OCI-LY1 (cell line): ENCODE measurements around the gene ALPK1.

Source experiments
- H2AFZ ChIP-seq: fragments of 200-600 bp; sonication (generic), shearing (Covaris generic); 2 replicates; pipeline ENCODE4 v1.6.0; 2014; ENCODE audit warnings: antibody characterized with exemption, mild to moderate bottlenecking, low read length
- H3F3A ChIP-seq: fragments of 200-600 bp; sonication (generic), shearing (Covaris generic); 2 replicates; pipeline ENCODE4 v1.6.0; 2014; ENCODE audit warnings: mild to moderate bottlenecking, antibody characterized with exemption, low read length, moderate library complexity; ENCODE audit not compliant: insufficient read depth
- H3K27ac ChIP-seq: fragments of 200-600 bp; sonication (generic); 2 replicates; pipeline ENCODE4 v1.5.1; 2014; ENCODE audit warnings: low read length, mixed run types, mild to moderate bottlenecking, low read depth; ENCODE audit not compliant: poor library complexity, severe bottlenecking
- H3K27me3 ChIP-seq: fragments of 200-600 bp; sonication (generic); 2 replicates; pipeline ENCODE4 v1.6.0; 2014; ENCODE audit warnings: antibody characterized with exemption, mild to moderate bottlenecking, low read length, moderate library complexity; ENCODE audit not compliant: insufficient read depth
- H3K36me3 ChIP-seq: fragments of 200-600 bp; sonication (generic); 2 replicates; pipeline ENCODE4 v1.6.1; 2014; ENCODE audit warnings: mild to moderate bottlenecking, antibody characterized with exemption, low read length, moderate library complexity, mixed read lengths; ENCODE audit not compliant: insufficient read depth
- H3K4me1 ChIP-seq: fragments of 200-600 bp; sonication (generic); 2 replicates; pipeline ENCODE4 v1.5.1; 2014; ENCODE audit warnings: mild to moderate bottlenecking, low read length, moderate library complexity; ENCODE audit not compliant: insufficient read depth, severe bottlenecking
- H3K4me2 ChIP-seq: fragments of 200-600 bp; sonication (generic), shearing (Covaris generic); 2 replicates; pipeline ENCODE4 v1.6.1; 2014; ENCODE audit warnings: low read length
- H3K4me3 ChIP-seq: fragments of 200-600 bp; sonication (generic); 2 replicates; pipeline ENCODE4 v1.5.1; 2014; ENCODE audit warnings: low read length, low read depth, mild to moderate bottlenecking, mixed read lengths; ENCODE audit not compliant: poor library complexity, severe bottlenecking
- H3K79me2 ChIP-seq: fragments of 200-600 bp; shearing (Covaris generic); 2 replicates; pipeline ENCODE4 v1.6.1; 2016; ENCODE audit warnings: mixed run types, low read length, mixed read lengths; ENCODE audit not compliant: insufficient read depth
- H3K9ac ChIP-seq: fragments of 200-600 bp; sonication (generic), shearing (Covaris generic); 2 replicates; pipeline ENCODE4 v1.6.1; 2014; ENCODE audit warnings: mild to moderate bottlenecking, low read length, mixed read lengths
- H3K9me2 ChIP-seq: fragments of 200-600 bp; sonication (generic), shearing (Covaris generic); 2 replicates; pipeline ENCODE4 v1.6.1; 2014; ENCODE audit warnings: low read depth, mild to moderate bottlenecking, low read length, mixed read lengths
- H3K9me3 ChIP-seq: fragments of 200-600 bp; shearing (Covaris generic); 2 replicates; pipeline ENCODE4 v1.6.1; 2014; ENCODE audit warnings: low read length, mixed read lengths
- H4K20me1 ChIP-seq: fragments of 200-600 bp; sonication (generic), shearing (Covaris generic); 2 replicates; pipeline ENCODE4 v1.6.0; 2016; ENCODE audit warnings: mild to moderate bottlenecking, low read length; ENCODE audit not compliant: insufficient read depth
- EZH2 ChIP-seq: fragments of 200-600 bp; sonication (generic), shearing (Covaris generic); IDR thresholded peaks from 2 replicates; pipeline ENCODE4 v1.8.0; 2017; ENCODE audit warnings: borderline replicate concordance, mixed run types, mild to moderate bottlenecking, antibody characterized with exemption, low read length, moderate library complexity, mixed read lengths
- TF ChIP-seq, protein P1 (sequence below): fragments of 200-600 bp; sonication (generic), shearing (Covaris generic); IDR thresholded peaks from 2 replicates; pipeline ENCODE4 v1.5.1; 2017; ENCODE audit warnings: mild to moderate bottlenecking, antibody characterized with exemption, low read length, moderate library complexity, mixed read lengths

Gene ALPK1

DNA sequence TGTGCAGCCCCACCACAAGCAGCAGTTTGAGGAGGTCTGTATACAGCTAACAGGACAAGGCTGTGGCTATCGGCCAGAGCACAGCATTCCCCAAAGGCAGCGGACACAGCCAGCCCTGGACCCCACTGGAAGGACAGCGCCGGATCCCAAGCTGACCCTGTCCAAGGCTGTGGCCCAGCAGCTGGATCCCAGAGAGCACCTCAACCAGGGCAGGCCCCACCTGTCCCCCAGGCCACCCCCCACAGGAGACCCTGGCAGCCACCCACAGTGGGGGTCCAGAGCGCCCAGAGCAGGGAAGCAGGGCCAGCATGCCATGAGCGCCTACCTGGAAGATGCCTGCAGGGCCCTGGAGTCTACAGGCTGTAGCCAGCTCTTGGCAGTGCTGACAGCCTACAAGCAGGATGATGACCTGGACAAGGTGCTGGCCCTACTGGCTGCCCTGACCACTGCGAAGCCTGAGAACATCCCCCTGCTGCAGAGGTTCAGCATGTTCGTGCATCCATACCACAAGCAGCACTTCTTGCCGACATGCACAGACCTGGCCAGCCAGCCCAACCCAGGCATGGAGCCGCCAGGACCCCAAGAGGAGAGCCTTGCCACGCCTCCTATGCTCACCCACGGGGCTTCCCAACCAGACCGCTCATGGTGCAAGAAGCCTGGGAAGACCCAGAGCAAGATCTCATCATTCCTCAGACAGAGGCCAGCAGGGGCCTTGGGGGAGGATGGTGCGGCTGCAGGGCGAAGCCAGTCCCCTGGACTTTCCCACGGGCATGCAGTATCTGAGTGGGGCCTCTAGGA, 62.0 kb downstream of the ALPK1 start:
- no peak overlapping the region for H3K4me3 ChIP-seq
- no peak overlapping the region for H3K4me2 ChIP-seq
- H3K4me1 ChIP-seq, result peaks cover 9% of the 10 kb centered on the region
- H3F3A ChIP-seq, result no peaks in the 10 kb centered on the region
- no peaks in the 10 kb centered on the region for H3K9me3 ChIP-seq
- H3K9ac ChIP-seq, result no peak overlapping the region
- no peaks in the 10 kb centered on the region for H4K20me1 ChIP-seq
- no peaks in the 10 kb centered on the region for H3K36me3 ChIP-seq
- H2AFZ ChIP-seq, result no peak overlapping the region
- no peaks in the 10 kb centered on the region for H3K9me2 ChIP-seq
- no peaks in the 10 kb centered on the region for H3K79me2 ChIP-seq
- TF ChIP-seq EZH2, result no peak
- TF ChIP-seq, protein P1, sequence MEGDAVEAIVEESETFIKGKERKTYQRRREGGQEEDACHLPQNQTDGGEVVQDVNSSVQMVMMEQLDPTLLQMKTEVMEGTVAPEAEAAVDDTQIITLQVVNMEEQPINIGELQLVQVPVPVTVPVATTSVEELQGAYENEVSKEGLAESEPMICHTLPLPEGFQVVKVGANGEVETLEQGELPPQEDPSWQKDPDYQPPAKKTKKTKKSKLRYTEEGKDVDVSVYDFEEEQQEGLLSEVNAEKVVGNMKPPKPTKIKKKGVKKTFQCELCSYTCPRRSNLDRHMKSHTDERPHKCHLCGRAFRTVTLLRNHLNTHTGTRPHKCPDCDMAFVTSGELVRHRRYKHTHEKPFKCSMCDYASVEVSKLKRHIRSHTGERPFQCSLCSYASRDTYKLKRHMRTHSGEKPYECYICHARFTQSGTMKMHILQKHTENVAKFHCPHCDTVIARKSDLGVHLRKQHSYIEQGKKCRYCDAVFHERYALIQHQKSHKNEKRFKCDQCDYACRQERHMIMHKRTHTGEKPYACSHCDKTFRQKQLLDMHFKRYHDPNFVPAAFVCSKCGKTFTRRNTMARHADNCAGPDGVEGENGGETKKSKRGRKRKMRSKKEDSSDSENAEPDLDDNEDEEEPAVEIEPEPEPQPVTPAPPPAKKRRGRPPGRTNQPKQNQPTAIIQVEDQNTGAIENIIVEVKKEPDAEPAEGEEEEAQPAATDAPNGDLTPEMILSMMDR, result no peak
- no peak overlapping the region for H3K27ac ChIP-seq
- no peaks in the 10 kb centered on the region for H3K27me3 ChIP-seq

DNA sequence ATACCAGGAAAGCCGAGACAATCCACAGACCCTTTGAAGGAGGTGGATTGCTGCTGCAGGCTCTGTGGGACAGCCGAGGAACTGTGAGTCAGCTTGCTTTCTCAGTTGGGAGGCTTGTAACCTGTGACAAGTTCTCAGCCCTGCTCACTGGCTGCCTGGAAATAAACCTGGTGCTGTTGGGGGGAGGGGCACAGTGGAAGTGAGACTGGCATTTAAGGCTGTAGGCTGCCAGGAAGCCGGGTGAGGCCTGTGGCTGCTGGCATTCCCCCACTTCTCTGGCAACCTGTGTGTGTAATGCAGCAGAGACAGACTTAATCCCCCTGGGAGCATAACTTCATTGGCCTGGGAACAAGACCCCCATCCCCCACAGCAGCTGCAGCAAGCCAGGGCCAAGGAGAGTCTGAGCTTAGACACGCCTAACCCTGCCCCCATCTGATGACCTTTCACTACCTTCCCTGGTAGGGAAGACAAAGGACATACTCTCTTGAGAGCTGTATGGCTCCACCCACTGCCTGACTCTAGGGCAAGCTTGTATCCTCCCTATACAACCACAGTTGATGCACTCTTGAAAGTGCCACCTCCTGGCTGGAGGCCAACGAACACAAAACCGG, 64.1 kb downstream of the ALPK1 start:
- Histone ChIP-seq H3K9me3 (no peaks in the 10 kb centered on the region), H3K27ac (no peak overlapping the region), H3K4me2 (no peak overlapping the region), H4K20me1 (no peaks in the 10 kb centered on the region), H2AFZ (no peak overlapping the region), H3K9me2 (no peaks in the 10 kb centered on the region), H3K79me2 (no peaks in the 10 kb centered on the region), H3K36me3 (no peaks in the 10 kb centered on the region), H3K27me3 (no peaks in the 10 kb centered on the region), H3K4me1 (peaks cover 9% of the 10 kb centered on the region), H3K4me3 (no peak overlapping the region), H3F3A (no peaks in the 10 kb centered on the region), H3K9ac (no peak overlapping the region)
- no peak for TF ChIP-seq EZH2
- TF ChIP-seq, protein P1, result no peak

DNA sequence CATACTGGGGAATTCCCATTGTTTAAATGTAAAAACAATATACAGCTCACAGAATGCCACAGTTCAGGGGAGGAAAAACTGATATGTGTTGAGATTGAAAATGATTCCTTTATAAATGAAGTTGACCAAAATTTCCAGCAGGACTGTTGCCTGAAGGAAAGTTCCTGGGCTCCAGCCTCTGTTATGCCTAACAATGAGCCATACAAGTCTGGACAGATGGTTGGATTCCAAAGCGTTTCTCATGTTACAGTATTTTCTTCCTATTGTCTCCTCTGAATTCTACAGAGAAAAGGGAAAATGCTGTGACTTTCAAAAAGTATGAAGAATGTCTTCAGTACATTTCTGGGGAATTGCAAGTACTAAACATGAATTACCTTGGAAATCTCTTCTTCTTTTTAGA, 73.3 kb downstream of the ALPK1 start:
- no peaks in the 10 kb centered on the region for H3K9me3 ChIP-seq
- H3K36me3 ChIP-seq, result no peaks in the 10 kb centered on the region
- H3K4me2 ChIP-seq, result no peak overlapping the region
- no peak overlapping the region for H2AFZ ChIP-seq
- no peak overlapping the region for H3K4me3 ChIP-seq
- no peak overlapping the region for H3K9ac ChIP-seq
- no peak for TF ChIP-seq EZH2
- TF ChIP-seq, protein P1, result no peak
- no peaks in the 10 kb centered on the region for H3K4me1 ChIP-seq
- no peaks in the 10 kb centered on the region for H3F3A ChIP-seq
- no peak overlapping the region for H3K27ac ChIP-seq
- no peaks in the 10 kb centered on the region for H3K27me3 ChIP-seq
- H3K9me2 ChIP-seq, result no peaks in the 10 kb centered on the region
- H4K20me1 ChIP-seq, result no peaks in the 10 kb centered on the region
- H3K79me2 ChIP-seq, result no peaks in the 10 kb centered on the region
